HG02588 (cell line): Measurements from ENCODE around the gene NUP210L.

Experiments used
- ATAC-seq: cut with Tn5 transposase; IDR thresholded peaks from one replicate; pipeline ENCODE4 v1.9.1; 2021; ENCODE audit warnings: mild to moderate bottlenecking, moderate library complexity; ENCODE audit not compliant: unreplicated experiment

Gene NUP210L

DNA sequence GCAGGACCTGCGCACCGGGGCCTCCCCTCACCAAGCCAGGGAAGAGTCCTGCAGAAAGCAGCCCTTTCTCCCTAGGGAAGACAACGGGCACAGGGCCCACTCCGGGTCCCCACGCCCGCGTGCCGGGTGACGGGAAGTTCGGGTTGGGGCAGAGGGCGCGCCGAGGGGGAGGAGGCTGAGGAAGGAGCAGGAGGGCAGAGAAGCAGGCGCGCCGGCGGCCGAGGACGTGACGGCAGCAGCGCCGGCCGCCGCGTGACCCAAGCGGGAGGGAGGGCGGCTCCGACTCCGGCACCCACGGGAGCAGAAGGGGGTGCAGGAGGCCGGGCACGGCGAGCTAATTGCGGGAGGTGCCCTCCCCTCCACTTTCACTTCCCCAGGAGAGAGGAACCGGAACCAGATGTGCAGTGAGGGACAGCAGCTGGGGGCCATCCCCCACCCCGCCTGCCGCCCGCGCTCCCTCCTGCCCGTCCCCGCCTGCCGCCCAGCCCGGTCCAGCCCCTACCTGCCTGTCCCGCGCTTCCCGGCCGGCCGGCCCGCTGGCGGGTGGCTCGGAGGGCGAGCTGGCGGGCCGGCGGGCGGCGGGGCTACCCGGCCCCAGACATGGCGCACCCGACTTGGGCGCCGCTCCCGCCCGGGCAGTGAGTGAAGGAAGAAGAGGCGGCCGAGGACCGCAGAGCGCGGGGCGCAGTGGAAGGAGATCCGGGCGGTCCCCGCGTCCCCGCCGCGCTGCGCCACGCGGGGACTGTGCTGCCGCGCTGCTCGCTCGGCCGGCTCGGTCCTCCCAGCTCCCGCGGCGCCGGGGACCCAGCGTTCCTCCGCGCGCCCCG lies 208.9 kb downstream of the NUP210L start:
- peak; percentile 61 for ATAC-seq

DNA sequence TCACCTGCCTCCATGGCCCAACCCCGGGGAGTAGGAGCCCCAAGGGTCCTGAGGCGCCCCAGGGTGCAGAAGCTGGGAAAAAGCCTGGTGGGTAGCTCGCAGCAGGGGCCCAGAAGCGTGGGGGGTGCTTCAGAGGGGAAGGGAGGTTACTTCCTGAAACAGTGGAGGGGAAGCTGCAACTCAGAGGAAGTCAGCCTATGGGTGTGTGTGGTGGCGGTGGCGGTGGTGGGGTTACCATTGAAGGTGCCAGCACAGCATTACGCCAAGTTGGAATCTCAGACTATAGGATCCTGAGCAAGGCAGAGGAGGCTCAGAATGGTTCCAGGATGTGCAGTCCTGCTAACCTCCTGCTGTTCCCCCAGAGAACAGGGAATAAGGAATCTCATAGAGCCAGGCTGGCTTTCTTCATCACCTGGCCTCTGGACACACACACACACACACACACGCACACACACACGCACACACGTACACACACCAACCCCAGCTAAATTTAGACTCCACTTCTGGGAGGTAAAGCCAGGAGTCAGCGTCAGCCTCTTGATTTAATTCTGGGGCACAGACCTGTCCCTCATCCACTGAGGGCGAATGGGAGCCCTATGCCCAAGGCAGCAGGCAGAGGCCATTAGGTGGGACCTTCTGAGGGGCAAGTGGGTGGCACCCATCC lies 209.6 kb downstream of the NUP210L start:
- ATAC-seq: no peak

GRCh38 chr1:153944827-153945117 lies 210.1 kb downstream of the NUP210L start:
- no peak for ATAC-seq

DNA sequence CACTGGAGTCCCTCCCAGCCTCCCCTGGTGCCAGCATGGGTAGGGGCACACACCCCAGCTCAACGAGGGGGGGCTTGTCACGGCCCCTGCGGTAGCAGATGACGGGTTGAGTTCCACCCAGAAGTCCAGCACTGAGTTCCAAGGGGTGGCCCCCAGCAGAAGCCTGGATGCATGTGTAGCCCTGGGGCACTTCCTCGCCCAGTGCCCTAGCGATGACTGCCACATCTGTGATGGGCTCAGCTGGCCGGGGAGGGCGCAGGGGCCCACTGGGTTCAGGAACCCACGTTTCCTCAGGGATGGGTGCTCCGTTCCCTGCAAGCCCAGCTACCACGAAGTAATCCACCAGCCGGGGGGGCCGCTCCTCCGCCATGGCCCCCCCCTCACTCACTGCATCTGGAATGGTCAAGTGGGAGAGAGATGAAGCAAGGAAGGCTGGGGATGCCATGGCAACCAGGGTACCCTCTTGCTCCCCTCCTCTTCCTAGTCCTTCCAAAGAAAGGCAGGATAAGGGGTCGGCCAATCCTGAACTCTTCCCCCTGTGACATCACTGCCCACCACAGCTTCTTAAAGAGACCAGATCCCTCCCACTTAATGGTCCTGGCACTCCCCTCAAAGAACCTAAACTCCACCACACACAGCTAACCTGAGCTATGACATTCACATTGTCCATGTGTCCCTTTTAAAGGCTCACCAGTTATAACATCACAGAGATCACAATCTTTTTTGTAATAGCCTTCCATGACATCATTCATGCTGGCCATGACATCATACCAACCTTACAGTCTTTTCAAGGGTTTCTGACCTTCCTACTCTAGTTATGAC lies 210.7 kb downstream of the NUP210L start:
- ATAC-seq: no peak

- ATAC-seq: no peak
These were observed 211.9 kb downstream of the NUP210L start for GRCh38 chr1:153942766-153943549.
